NCI-H146 treated with DMSO at 0.1 percent for 48 hours (cell line): Measurements from ENCODE around the gene TSHZ2.
"Not testable (repeated sequence)": the region's sequence is repeated elsewhere in the genome, so short reads cannot be mapped to it uniquely, and the experiment has no call there.

ENCODE experiments used
- DNase-seq: peaks from one replicate; lab custom pipeline; 2025; ENCODE audit not compliant: unreplicated experiment; lab: John Stamatoyannopoulos, UW

TSHZ2 gene

GRCh38 chr20:53334861-53335260 is 362.7 kb downstream of the TSHZ2 start:
- DNase-seq = no peak

GRCh38 chr20:53335555-53335954 is 363.4 kb downstream of the TSHZ2 start:
- DNase-seq = no peak

- DNase-seq = no peak
These were observed 364.7 kb downstream of the TSHZ2 start for GRCh38 chr20:53336892-53337291.

- no peak for DNase-seq
These were observed 365.4 kb downstream of the TSHZ2 start for GRCh38 chr20:53337390-53338101.

GRCh38 chr20:53338716-53339115 is 366.6 kb downstream of the TSHZ2 start:
- DNase-seq = no peak

- DNase-seq = no peak
These were observed 370.3 kb downstream of the TSHZ2 start for GRCh38 chr20:53342429-53342828.

GRCh38 chr20:53343448-53343847 is 371.3 kb downstream of the TSHZ2 start:
- DNase-seq = no peak

GRCh38 chr20:53344891-53345290 is 372.7 kb downstream of the TSHZ2 start:
- no peak for DNase-seq

- no peak for DNase-seq
These were observed 373.6 kb downstream of the TSHZ2 start for GRCh38 chr20:53345536-53346334.

GRCh38 chr20:53346335-53346648 is 374.1 kb downstream of the TSHZ2 start:
- no peak for DNase-seq

GRCh38 chr20:53349730-53350129 is 377.6 kb downstream of the TSHZ2 start:
- no peak for DNase-seq

- no peak for DNase-seq
These were observed 380.7 kb downstream of the TSHZ2 start for GRCh38 chr20:53352727-53353440.

GRCh38 chr20:53354314-53354713 is 382.2 kb downstream of the TSHZ2 start:
- no peak for DNase-seq

GRCh38 chr20:53355790-53356189 is 383.6 kb downstream of the TSHZ2 start:
- DNase-seq = no peak

GRCh38 chr20:53359425-53359824 is 387.3 kb downstream of the TSHZ2 start:
- DNase-seq = no peak

- no peak for DNase-seq
These were observed 388.7 kb downstream of the TSHZ2 start for GRCh38 chr20:53360852-53361251.

- DNase-seq = no peak
These were observed 390.6 kb downstream of the TSHZ2 start for GRCh38 chr20:53362736-53363135.

GRCh38 chr20:53364646-53365045 is 392.5 kb downstream of the TSHZ2 start:
- DNase-seq = no peak

GRCh38 chr20:53365076-53365475 is 392.9 kb downstream of the TSHZ2 start:
- no peak for DNase-seq

GRCh38 chr20:53365539-53366075 is 393.4 kb downstream of the TSHZ2 start:
- DNase-seq = no peak

GRCh38 chr20:53366928-53367327 is 394.8 kb downstream of the TSHZ2 start:
- not testable (repeated sequence) for DNase-seq

GRCh38 chr20:53369871-53370270 is 397.7 kb downstream of the TSHZ2 start:
- DNase-seq = no peak
